Rectal smooth muscle tissue (tissue), 1 donor: ENCODE results near the gene TSFM.

Experiments
- H3K27ac ChIP-seq: one replicate; pipeline ENCODE4 v1.7.0; 2013; ENCODE audit warnings: low read depth, low read length, inconsistent platforms
- H3K27me3 ChIP-seq: one replicate; pipeline ENCODE4 v1.7.0; 2013; ENCODE audit warnings: low read length; ENCODE audit not compliant: control insufficient read depth, insufficient read depth
- H3K36me3 ChIP-seq: one replicate; pipeline ENCODE4 v1.7.0; 2013; ENCODE audit warnings: low read length; ENCODE audit not compliant: control insufficient read depth, insufficient read depth
- H3K4me1 ChIP-seq: one replicate; pipeline ENCODE4 v1.7.0; 2013; ENCODE audit warnings: low read length; ENCODE audit not compliant: control insufficient read depth, insufficient read depth
- H3K4me3 ChIP-seq: one replicate; pipeline ENCODE4 v1.7.0; 2013; ENCODE audit warnings: low read length
- H3K9ac ChIP-seq: one replicate; pipeline ENCODE4 v1.7.0; 2013; ENCODE audit warnings: low read length

TSFM gene

DNA sequence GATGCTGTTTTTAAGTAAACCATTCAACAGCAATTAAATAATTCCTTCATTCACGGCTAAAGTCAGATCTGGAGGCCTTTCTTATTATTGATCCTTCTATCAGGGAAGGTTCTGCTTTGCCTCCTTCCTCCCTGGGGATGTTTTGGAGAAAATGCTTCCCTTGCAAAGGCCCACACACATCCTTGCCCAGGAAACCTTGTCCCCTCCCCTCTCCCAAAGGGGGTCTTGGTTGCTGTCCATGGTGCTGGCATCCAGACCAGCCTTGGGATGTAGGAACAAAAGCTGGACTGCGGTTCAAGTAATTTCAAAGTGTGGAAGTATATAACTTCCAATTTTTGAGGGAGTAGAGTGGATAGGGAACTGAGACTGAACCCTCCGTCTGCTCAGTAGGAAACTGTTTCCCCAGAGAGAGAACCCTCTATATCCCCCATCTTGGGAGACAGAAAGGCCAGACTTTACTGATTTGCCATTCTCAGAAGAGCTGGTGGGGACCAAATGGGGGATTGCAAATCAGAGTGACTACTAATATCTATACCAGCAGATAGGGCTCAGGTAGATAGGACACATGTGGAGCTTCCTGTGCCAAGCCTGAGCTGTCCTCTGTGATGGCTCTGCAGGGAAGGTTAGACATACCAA lies 22.1 kb upstream of the TSFM start:
- H3K36me3 ChIP-seq: peaks cover 6% of the 10 kb centered on the region
- H3K4me1 ChIP-seq: peaks cover under 1% of the 10 kb centered on the region

DNA sequence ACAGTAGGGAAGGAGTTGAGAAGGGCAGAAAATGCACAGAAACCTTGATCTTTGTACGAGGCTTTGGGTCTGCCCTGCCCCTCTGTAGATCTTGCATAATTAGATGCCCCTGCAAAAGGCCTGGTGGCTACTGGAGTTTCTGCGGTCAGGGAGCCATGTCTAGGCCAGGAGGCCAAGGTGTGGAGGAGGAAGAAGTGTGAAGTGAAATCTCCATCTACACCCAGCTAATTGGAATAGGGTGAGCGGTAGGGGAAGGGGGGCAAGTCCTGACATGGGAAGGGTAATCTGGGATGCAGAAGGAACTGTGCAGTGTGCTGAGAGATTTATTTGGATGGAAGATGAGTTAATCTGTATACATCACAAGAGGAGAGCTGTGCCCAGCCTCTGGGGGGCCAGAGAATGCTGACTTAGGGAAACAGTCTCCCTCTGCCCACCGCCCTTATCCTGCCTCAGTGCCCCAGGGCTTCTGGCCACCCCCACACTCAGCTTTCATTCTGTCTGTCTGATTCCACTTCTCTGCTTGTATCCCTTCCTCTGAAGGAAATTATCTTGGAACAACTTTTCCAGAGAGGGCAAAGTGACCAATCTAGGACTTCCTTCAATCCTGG lies 21.1 kb upstream of the TSFM start:
- Histone ChIP-seq H3K9ac (no peak overlapping the region), H3K27me3 (peaks cover 24% of the 10 kb centered on the region), H3K36me3 (peaks cover 6% of the 10 kb centered on the region), H3K4me1 (peaks cover 4% of the 10 kb centered on the region), H3K4me3 (no peak overlapping the region), H3K27ac (no peak overlapping the region)

More for the DNA sequence above, 22.1 kb upstream of the TSFM start:
- Histone ChIP-seq H3K9ac (no peak overlapping the region), H3K27me3 (peaks cover 17% of the 10 kb centered on the region), H3K4me3 (no peak overlapping the region), H3K27ac (no peak overlapping the region)

GRCh38 chr12:57762463-57762862 lies 20.1 kb upstream of the TSFM start:
- H3K9ac ChIP-seq: no peak overlapping the region
- no peak overlapping the region for H3K4me3 ChIP-seq
- peaks cover 27% of the 10 kb centered on the region for H3K27me3 ChIP-seq
- H3K36me3 ChIP-seq: peaks cover 6% of the 10 kb centered on the region
- peaks cover 9% of the 10 kb centered on the region for H3K4me1 ChIP-seq
- no peak overlapping the region for H3K27ac ChIP-seq

GRCh38 chr12:57763881-57764661 lies 18.5 kb upstream of the TSFM start:
- Histone ChIP-seq H3K9ac (no peak overlapping the region), H3K27ac (no peak overlapping the region), H3K27me3 (peaks cover 27% of the 10 kb centered on the region), H3K36me3 (peaks cover 2% of the 10 kb centered on the region), H3K4me1 (peaks cover 9% of the 10 kb centered on the region), H3K4me3 (peak overlapping the region; percentile 65)

DNA sequence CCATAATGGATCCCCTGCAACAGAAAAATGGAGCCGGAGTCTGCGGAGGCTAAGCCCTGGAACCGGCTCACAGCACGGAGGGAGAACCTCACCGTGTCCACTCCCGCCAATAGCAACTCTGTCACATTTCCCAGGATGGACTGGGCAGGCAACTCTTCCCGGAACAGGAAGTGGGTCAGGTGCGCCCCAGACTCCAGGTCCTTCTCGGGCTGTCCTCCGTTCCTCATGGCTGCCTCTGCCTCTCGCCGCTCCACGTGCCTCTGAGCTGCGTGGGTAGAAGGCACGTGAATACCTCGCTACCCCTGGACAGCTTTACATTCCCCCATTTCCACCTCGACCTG lies 18.0 kb upstream of the TSFM start:
- H3K27ac ChIP-seq: no peak overlapping the region
- no peak overlapping the region for H3K9ac ChIP-seq
- peaks cover 6% of the 10 kb centered on the region for H3K36me3 ChIP-seq
- H3K27me3 ChIP-seq: peaks cover 27% of the 10 kb centered on the region
- peak overlapping the region; percentile 65 for H3K4me3 ChIP-seq
- peaks cover 9% of the 10 kb centered on the region for H3K4me1 ChIP-seq

DNA sequence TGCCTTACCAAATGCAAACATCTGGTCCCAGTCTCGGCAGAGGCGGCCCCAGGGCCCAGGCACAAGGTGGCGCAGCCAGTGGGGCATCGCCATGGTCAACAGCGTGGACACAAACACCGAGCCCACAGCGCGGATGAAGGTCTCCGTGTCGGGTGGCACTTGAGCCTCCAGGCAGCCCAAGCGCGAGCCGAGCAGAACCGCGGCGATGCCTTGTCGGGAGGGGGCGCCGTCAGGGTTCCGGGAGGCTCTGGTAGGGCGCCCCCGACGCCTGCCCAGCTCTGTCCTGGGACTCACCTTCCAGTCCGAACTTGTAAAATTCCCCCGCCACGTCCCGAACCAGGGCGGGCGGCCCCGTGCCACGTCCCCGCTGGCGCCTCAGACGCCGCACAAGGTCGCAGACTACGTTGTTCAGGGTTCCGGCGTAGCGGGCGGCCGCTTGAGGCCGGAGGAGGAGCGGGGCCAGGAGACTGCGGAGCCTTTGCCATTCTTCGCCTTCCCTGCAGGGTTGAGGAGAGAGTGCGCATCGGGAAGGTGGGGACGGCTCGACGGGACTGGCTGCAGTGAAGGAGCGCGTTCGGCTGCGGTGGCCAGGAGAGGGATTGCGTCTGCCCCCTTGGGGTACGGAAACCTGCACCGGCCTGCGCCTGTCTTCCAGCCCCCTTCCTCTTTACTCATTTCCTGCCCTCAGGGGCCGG lies 17.4 kb upstream of the TSFM start:
- Histone ChIP-seq H3K4me3 (peak overlapping the region; percentile 65), H3K4me1 (peaks cover 9% of the 10 kb centered on the region), H3K36me3 (peaks cover 4% of the 10 kb centered on the region), H3K27ac (no peak overlapping the region), H3K27me3 (peaks cover 27% of the 10 kb centered on the region), H3K9ac (no peak overlapping the region)

- Histone ChIP-seq H3K36me3 (peaks cover 4% of the 10 kb centered on the region), H3K27me3 (peaks cover 27% of the 10 kb centered on the region), H3K27ac (no peak overlapping the region), H3K4me3 (peak overlapping the region; percentile 65), H3K9ac (no peak overlapping the region), H3K4me1 (peaks cover 9% of the 10 kb centered on the region)
These were observed 16.7 kb upstream of the TSFM start for GRCh38 chr12:57765698-57766463.

DNA sequence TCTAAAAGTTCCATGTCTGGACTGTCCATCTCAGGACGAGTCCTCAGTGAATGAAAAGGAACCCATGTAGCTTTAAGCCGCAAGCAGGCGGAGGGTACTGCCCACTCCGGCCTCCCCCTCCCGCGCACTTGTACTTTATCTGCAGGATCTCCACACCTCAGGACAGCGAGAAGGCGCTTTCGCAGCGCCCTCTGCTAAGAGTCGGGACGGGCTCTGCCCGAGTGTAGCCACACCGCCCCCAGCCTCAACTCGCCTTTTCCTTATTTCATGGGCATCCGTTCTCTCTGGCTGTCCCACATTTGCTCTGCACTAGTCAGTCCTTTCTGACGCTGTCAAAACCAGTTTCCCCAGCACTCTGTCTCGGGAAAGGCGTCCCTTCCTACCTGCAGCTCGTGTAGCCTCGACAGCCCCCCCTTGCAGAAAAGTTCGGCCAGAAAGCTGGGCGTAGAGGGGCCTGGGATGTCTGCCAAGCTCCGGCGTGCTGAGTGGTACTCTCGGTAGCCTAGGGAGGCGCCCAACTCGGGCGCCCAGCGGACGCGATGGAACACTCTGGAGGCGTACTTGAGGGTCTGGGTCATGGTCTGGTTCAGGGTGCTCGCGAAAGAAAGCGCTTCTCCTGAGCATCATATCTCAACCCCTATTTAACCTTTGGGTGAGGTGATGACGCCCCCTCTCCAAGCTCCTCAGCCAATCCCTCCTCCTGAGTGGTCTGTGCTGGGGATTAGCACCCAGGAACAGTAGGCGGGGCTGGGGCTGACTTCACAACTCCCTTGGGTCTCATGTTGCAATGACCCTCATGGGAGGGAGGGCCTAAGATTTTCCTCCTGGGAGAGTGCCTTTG lies 15.9 kb upstream of the TSFM start, which contains the start of gene CYP27B1:
Gene CYP27B1 (minus strand): TSS at position 615 of the 841 bp plus-strand sequence. CDS start 37 bp downstream, at position 578.
- Histone ChIP-seq H3K27me3 (peaks cover 27% of the 10 kb centered on the region), H3K4me3 (peak within 1 kb of the TSS; percentile 65), H3K4me1 (peaks cover 12% of the 10 kb centered on the region), H3K36me3 (peaks cover 4% of the 10 kb centered on the region), H3K9ac (no peak within 1 kb of the TSS), H3K27ac (no peak within 1 kb of the TSS)

- Histone ChIP-seq H3K36me3 (peaks cover 4% of the 10 kb centered on the region), H3K27ac (no peak overlapping the region), H3K27me3 (peaks cover 27% of the 10 kb centered on the region), H3K4me3 (peak overlapping the region; percentile 65), H3K9ac (no peak overlapping the region), H3K4me1 (peaks cover 12% of the 10 kb centered on the region)
These were observed 15.3 kb upstream of the TSFM start for GRCh38 chr12:57767305-57767698.

DNA sequence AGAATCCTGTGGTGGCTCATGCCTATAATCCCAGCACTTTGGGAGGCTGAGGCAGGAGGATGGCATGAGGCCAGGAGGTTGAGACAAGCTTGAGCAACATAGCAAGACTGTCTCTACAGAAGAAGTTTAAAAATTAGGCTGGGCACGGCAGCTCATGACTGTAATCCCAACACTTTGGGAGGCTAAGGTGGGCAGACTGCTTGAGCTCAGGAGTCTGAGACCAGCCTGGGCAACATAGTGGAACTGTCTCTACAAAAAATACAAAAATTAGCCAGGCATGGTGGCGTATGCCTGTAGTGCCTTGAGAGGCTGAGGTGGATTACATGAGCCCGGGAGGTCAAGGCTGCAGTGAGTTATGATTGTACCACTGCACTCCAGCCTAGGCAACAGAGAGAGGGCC lies 14.7 kb upstream of the TSFM start:
- H3K9ac ChIP-seq: no peak overlapping the region
- peaks cover 27% of the 10 kb centered on the region for H3K27me3 ChIP-seq
- peaks cover 4% of the 10 kb centered on the region for H3K36me3 ChIP-seq
- H3K4me3 ChIP-seq: no peak overlapping the region
- H3K4me1 ChIP-seq: peaks cover 12% of the 10 kb centered on the region
- H3K27ac ChIP-seq: no peak overlapping the region

- H3K27me3 ChIP-seq: peaks cover 18% of the 10 kb centered on the region
- H3K27ac ChIP-seq: no peak overlapping the region
- peaks cover 12% of the 10 kb centered on the region for H3K4me1 ChIP-seq
- H3K4me3 ChIP-seq: no peak overlapping the region
- H3K9ac ChIP-seq: no peak overlapping the region
- H3K36me3 ChIP-seq: peaks cover 4% of the 10 kb centered on the region
These were observed 13.0 kb upstream of the TSFM start for GRCh38 chr12:57769594-57769993.
